Stimulated activated naive CD4-positive, alpha-beta T cell (primary cell): ENCODE data around the gene ITPRID2.
"Not testable (repeated sequence)": the region's sequence is repeated elsewhere in the genome, so short reads cannot be mapped to it uniquely, and the experiment has no call there.

ENCODE experiments used
- DNase-seq, 6 experiments: peaks; one replicate each; lab custom pipeline; 2025; lab: John Stamatoyannopoulos, UW

ITPRID2 gene

DNA sequence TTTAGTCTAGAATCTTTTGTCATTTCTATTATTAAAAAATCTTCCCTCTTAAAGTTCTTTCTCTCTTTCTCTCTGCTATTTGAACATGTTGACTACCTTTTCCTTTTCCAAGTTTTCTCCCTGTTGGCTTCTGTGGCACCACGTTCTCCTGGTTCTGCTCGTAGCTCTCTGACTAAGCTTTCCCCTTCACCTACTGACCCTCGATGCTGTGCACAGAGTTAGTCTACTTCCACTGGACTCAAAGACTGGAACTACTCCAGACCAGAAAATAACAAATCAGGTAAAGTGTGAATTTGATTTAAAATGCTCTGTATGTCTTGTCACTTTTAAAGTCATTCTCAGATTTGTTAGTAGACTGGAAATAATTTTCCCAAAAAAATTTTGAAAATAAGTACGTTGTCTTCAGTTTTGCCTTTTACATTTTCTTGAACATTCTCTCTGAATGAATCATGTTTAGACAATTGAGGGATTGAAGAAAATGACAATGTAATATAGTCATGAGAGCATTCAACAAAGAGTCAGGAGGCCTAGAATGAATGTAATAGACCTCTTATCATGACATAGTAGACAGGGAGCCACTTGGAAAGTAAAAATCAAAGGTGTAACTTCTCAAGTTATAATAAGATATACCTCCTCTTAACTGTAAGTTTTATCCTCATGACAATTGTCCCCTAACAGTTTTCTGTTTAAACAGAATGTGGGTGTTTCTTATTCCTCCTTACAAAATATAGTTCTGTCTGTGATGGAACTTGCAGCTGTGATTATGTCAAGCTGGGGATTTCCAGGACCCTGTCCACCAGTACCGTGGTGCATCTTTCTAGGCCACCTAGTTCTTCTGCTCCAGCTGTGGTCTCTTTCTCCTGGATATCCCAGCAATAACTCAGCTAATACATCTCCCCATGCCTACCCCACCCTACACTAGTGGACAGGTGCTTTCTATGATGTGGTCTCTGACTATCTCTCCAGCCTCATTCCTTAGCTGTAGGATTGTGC lies 25.5 kb downstream of the ITPRID2 start:
- no peak for DNase-seq

DNA sequence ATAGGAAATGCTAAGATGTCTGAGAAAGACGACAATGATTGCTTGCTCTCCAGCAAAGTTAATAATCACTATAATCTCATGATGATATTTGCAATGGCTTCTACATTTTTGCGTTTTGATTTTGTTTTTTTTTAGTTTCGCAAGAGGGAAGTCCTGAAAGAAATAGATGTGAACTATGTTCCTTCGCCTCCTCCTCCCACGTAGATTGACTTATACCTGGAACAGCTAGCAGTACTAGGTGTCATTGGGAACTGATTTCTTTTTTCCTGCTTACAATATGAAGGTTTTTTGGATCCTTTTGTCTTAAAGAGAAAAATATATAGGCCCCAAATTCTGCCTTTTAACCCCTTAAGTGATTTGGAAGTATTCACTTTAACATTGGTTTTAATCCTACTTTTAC lies 26.7 kb downstream of the ITPRID2 start:
- DNase-seq, result no peak

DNA sequence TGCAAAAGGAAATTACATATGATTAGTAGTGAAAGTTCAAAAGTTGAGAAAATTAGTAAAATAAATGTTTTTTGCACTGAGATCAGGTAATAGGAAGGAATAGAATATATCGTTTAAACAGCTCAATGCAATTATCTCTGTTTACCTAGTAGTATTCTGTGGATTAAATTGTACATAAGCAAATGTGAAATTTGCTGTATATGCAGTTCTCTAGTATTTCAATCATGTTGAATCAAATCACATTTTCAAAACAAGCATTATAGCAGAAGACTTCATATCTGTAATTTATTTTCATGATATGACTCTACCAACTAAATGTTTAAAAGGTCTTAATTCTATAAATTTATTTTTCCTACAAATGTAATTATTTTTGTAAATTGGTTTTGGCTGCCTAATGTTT lies 31.6 kb downstream of the ITPRID2 start:
- DNase-seq, result no peak

DNA sequence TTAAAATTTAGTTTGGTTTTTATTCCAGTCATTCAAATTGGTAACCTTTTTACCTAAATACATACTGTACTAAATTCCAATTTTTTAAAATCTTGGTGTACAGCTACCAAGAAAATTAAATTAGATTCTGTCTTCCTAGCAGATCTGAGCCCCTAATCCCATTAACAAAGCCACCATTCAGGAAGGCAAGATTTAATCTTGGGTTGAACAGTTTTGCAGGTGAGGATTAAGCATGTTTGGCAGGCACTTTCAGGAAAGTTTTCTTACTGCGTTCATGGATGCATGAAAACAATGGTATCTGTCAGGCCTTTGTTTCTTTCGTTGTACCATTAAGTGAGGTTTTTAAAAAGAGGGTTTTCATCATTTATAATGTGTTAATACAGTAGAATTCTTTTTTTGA lies 32.8 kb downstream of the ITPRID2 start:
- DNase-seq, result no peak

DNA sequence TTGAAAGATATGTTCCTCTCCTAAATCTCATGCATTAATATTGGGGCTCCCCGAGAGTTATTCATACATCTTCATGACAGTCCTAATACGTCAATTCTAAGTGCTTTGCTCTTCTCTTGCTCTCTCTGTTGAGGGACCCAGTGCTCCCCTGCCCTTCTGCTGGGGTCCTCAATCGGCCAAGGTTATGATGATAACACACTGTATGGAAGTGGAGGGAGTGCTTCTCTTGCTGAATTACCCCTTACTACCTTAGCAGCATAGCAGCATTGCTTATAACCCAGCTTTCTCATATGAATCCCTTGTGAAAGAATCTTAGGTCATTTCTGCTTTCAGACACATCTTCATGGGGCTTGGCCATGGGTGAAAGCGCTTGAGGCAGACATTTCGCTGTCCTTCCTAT lies 43.2 kb downstream of the ITPRID2 start:
- DNase-seq, result no peak

DNA sequence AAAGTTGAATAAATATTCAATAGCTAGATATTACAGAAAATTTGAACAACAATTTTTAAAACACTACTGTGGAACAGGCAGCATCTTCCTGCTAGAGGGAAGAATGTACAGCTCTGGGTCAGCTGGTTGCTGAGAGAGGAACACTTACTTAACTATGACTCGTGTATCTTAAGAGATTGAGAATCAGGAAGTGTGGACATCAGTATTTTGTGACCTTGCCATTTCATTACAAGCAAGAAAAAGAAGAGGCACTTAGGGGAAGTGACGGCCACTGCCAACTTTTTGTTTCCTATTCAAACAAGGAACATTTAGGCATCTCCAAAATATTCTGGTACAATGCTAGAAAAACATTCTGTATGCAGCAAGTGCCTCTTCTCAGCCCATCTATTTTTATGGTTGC lies 45.9 kb downstream of the ITPRID2 start:
- DNase-seq, result no peak

DNA sequence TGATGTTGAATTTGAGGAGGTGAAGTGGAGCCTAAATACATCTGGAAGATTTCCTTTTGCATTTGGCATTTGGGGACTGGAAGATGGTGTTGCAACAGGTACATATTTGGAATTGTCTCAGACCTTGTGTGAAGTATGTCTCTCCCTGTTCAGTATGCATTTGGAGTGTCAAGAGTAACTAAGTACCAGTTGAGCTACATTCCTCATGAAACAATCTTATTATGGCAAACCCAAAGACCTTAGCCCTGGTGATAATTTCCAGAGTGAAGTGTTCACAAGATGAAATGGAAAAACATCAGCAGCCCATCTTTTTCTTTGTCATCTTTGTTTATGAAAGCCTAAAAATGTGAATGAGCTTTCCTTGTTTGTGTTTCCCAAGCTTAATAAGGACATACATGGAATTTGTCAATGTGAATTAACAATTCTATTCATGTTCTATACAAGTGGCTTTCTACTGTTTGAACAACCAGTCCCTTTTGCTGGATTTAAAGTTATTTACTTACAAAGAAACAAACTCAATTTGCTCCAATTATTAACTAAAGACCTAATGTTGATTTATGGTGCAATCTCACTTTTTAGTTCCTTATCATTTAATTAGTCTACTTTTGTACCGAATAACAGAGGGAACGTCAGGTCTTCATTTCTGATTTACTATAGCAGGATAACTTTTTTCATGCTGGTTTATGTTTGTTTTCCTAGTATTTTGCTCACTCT lies 52.0 kb downstream of the ITPRID2 start:
- DNase-seq, result no peak

DNA sequence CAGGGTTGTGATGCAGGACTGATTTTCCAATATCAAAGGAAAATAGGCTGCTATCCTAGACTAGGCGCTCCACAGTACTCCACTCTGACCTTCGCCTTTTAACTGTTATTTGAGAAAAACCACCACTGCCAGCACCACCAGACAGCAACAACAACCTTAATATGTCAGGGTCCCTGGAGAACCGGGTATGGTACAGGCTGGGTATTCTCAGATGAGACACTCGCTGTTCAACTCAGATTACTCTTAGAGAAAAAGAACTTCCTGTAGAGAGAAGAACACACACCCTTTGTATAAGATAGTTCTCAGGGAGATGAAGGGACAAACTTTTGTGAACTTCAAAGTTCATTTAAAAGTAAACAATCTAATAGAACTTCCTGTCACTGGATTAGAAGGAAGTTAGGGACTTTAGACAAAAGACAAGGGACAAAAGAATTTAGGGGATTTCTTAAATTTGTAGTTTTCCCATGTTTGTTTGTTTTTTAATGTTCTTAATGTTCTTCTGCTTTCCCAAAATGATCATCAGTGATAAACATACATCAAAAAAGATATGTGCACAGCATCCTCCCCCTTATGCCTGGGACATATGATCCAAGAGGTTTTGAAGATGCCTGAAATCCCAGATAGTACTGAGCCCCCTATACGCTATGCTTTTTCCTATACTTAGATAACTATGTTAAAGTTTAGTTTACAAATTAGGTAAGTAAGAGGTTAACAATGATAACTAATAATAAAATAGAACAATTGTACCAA lies 52.8 kb downstream of the ITPRID2 start:
- DNase-seq, result no peak

DNA sequence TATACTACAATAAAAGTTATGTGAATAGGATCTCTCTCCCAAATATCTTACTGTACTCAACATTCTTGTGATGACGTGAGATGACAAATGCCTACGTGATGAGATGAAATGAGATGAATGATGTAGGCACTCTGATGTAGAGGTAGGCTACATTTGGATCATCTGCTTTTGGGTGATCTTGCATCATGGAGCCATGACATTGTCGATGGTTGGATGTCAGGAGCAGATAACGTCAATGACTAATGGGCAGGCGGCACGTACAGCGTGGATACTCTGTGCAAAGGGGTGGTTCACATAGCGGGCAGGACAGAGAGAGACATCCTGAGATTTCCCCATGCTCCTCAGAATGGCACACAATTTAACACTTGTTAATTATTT lies 53.4 kb downstream of the ITPRID2 start:
- no peak for DNase-seq

DNA sequence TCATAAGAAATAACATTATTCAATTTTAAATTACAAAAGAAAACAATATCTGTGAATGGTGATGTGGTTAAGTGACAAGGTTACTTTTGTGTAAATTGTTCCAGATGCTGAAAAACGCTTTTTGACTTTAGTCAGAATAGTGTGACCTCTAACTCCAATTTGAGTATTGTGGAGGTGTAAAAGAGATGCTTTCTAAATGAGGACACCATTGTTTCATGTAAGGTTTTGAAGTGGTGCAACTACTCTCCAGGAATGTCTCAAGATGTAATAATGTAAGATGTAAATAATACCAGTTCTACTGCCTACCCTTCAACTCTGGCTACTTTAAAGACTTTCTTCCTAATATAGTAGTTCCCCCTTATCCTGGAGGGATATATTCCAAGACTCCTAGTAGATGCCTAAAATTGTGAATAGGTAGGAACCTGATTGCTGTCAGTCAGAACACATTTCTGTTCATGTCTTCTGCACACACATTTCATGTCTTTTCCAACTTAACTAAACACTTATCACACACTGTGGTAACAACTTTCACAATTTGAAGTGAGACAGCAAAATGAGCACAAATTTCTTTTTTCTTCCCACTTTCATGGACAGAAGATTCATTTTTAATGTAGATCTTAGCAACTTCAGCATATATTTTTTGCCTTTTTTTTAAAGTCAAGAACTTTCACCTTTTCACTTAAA lies 55.1 kb downstream of the ITPRID2 start:
- no peak for DNase-seq

DNA sequence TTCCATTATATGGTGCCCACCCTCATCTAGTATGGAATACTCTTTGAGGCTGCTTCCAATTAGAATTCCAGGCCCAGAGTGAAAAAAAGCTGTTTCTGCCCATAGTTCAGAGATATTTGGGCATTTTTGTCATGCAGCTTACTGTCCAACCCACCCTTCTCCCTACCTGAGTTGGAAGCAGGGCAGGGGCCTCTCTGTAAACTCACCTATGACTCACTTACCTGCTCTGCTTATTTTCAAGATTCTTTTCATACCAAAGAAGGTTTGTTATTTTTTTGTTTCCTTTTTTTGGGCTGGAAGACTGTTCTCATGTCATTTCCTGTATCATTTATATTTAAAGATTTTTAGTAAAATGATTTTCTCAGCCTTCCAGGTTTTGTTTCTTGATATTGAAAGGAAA lies 55.7 kb downstream of the ITPRID2 start:
- DNase-seq, result no peak

DNA sequence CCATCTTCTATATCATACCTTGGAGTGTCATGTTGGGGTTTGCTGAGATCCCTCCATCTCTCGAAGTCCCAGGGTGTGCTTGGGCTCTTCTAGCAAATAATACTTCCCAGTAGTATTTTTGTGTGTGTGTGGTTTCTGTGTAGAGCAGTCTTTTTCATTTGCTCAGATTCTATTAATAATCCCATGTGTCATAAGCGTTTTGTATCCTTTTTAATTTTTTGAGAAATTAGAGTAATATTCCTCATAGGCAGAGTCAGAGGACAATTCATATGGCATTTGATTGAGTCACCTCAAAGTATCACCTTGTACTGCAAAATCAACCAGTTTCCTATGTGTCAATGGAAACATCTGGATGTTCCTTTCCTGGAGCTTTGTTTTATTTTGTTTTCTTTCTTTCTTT lies 56.7 kb downstream of the ITPRID2 start:
- no peak for DNase-seq

DNA sequence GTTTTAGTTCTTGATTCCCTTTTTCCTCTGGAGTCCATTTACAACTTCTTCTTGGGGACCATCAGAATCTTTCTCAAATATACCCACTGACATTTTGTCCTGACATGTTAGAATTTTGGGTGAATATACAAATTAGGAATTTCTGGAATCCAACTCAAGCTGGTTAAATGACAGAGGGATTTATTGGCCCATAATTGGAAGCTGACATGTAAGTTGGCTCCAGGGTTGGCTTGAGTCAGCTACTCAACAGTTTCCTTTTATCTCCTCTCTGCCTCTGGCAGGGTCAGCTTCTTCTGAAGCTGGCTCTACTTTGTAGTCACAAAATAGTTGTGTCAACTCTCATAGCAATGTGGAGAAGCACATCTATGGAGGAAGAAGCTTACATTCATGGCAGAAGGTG lies 57.5 kb downstream of the ITPRID2 start:
- DNase-seq, result no peak

DNA sequence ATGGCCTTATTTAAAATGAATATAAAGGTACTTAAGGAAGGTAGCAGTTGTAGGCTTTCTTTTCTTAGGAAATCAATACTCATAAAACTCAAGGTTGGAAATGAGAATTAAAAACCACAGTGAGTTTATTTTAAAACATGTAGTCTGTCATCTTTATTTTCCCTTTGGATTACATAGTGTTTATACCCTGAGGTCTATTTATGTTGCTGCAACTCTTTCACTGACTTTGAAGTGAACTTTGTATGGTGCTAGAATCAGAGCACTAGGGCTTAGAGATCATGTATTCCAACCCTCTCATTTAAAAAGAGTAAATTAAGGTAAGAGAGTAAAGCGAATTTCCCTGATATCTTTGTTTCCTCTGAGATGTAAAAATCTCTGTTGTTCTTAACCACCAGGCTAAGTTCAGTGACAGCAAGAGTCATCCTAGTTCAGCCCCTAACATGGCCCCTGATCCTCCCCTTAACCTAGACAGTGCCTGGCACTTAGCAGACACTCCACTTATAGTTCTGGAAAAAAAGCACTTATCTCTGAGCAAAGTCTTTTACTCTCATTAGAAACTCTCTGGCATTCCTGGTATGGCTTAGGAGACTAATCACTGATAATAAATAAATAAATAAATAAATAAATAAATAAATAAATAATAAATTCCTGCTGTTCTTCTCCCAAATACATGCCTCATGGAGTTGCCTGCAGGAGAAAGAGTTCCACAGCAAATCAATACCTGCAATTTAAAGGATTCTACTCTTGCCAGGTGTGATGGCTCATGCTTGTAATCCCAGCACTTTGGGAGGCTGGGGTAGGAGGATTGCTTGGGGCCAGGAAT lies 61.1 kb downstream of the ITPRID2 start:
- no peak for DNase-seq

DNA sequence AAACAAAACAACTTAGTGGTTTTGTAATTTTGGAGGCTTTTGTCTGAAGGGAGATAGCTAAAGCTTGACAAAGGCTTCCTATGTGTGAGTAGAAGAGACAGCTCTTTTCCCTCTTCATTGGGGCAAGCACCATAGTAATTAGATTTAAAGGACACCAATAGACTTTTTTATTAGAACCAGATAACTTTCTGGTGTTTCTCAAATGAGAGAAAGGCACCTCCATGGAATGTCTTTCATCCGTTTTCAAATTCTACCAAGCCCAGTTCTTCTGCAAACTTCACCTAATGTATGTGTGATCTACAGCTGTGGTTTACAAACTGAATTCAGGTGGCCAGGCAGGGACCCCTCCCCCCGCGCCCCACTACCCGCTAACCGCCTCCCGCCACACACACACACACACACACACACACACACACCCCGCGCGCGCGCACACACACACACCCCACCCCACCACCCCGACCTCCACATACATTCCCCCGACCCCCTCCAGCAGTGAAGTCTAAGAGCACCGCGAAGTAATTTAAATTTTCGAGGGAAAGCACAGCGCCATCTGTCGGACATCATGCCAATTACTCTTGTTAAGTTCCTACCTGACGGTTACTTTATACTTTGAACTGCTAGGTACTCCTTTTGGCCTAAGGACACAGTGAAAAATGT lies 62.5 kb downstream of the ITPRID2 start:
- DNase-seq, result peak; percentile 25 to 55 (median 41)

DNA sequence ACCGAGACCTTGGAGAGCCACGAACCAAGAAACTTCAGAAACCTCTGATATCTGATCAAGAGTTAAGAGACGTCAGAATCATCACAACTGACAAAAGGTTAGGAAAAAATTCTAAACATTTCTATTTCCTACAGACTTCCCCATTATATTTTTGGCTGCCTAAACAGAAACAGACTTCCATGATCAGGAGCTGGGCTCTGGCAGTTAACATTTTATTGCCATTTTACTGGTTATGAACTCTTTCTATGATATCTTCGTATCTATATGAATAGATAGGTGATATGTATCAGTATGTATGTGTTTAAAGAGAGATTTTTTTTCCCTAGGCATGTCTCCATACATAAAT lies 63.0 kb downstream of the ITPRID2 start:
- peak in 1 of 6 experiments; percentile 37 for DNase-seq

DNA sequence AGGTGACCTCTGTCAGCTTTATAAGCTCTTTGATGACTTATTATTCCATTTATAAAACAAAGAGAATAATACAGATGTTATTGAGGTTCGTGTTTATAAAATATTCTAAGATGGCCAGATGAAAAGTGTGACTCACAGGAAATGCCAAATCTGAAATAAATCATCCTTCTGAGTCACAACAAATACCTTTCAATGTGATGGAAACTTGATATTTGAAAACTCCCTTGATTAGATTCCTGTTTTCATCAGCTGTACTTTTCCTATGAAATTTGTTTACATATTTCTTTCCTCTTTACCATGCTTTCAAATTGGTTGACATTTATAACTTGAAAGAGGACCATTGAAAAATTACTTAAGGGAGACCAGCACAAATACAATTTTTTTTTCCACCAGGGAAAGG lies 63.5 kb downstream of the ITPRID2 start:
- no peak for DNase-seq

DNA sequence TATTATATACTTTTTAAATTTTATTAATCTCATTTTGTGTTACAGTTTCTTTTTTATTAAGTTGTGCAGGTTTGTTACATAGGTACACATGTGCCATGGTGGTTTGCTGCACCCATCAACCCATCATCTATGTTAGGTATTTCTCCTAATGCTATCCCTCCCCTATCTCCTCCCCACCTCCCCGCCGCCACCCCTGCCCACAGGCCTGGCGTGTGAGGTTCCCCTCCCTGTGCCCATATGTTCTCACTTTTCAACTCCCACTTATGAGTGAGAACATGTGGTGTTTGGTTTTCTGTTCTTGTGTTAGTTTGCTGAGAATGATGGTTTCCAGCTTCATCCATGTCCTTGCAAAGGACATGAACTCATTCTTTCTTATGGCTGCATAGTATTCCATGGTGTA lies 64.3 kb downstream of the ITPRID2 start:
- not testable (repeated sequence) for DNase-seq

DNA sequence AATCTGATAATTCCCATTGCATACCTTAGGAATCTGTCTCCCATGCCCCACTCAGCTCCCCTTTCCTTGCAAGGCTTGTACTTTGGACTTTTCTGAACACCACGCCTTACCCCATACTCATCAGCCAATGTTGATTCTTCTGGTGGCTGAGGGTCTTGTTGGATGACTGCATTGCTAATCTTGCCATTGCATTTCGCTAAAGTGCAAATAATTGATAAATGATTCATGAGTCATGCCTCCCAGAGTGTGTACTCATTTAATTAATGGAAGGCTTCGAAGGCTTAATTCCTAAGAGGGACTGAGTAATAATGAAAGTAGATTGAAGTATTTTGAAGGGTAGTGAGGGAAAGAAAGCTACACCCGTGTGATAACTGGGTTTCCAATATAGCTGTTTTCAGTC lies 66.1 kb downstream of the ITPRID2 start:
- DNase-seq, result no peak

DNA sequence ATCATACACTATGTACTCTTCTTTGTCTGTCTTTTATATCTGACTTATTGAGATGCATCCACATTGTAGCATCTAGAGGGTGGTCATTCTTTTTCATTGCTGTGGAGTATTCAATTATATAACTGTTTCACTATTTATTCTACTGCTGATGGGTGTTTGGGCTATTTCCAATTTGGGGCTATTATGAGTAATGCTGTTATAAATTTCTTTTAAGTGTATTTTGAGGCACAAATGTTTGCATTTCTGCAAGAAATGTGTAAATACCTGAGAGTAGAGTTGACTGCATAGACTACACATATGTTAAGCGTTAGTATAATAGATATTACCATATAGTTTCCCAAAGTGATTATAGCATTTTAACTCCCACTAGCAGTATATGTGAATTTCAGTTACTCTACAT lies 67.2 kb downstream of the ITPRID2 start:
- no peak for DNase-seq

DNA sequence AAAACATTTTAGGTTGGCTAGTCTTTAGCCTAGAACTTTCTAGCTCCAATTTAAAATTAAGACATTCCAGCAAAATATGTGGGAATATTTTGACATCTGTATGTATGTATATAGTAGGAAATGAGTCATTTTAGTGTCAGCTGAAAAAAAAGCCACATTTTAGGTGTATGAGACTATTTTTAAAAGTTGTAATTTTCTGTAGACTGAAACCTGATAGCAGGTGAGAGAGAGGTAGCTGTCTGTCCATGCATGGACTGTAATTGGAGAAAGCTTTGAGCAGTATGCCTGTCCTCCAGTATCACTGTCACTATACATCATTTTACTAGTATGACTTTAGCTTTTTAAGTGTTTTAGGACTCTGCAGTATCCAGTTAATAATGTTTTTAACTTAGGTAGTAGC lies 68.0 kb downstream of the ITPRID2 start:
- no peak for DNase-seq
